HG03039 (cell line): ENCODE data around the gene POU6F1.
A peak's percentile ranks its signal among the peaks of the same experiment; 100 is the strongest.

Experiments
- ATAC-seq: cut with Tn5 transposase; IDR thresholded peaks from one replicate; pipeline ENCODE4 v1.9.1; 2021; ENCODE audit warnings: mild to moderate bottlenecking, moderate library complexity; ENCODE audit not compliant: unreplicated experiment

The POU6F1 gene

DNA sequence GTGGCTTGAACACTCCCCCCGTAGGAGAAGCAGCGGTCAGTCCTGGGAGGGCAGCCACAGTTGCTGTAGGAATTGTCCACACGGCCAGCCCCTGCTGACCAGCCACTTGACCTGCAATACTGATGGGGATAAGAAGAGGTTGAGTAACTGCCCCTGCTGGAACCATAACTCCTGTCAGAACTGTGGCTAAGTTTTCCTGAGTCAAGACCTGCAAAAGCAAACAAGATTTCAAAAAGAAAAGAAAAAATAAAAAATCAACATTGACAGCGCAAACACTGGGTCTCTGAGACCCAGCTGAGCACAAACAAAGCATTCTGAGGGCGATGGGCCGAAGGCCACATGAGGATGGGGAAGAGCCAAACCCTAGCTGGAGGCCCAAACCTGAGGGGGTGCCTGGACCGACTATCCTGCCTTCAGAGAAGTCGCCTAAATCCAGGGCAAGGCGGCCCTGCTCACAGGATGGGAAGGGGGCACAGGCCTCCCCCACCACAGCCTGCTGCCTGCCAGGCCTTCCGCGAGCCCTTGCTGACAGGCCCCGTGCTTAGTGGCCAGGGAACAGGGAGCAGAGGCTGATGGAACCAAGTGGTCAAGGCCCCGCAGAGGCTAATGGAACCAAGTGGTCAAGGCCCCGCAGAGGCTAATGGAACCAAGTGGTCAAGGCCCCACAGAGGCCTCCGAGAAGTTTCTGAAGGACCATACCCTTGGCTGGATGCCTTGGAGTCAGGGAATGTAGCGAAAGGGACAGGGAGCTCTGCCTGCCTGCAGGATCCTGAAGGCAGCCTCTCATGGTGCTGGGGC, 19.1 kb downstream of the POU6F1 start:
- no peak for ATAC-seq

DNA sequence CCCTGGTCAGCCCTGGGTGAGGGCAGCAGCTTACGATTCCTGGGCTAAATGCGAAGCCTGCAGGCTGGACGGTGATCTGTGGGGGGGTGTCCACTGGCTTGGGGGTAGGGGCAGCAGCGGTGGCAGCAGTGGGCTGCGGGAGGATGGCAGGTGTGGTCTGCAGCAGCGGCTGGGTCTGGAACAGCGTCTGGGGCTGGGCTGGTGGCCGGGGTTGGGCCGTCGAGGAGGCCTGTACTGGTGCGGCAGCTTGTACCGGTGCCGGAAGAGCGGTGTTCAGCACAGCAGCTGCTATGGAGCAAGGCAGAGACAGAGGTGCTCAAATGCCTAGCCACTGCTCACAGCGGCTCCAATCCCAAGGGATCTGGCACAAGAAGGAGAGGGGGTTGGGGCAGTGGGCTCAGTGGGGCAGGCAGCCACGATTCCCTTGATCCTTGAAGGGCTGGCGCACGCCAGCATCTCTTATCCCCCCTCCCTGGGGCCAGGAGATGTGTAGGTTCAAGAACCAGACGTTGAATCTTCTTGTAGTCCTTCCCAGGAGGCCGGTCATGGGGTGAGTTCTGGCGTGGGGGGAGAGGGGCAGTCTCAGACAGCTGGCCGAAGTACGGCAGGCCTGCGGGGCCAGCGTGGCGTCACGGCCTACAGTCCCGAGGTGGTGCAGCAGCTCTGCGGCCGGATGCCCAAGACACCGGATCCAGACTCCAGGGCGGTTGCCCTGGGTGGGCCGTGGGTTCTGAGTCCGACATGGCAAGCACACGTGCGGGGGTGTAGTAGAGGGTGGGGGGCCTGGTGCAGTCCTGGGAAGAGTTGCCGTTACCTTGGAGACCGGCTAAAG, 19.9 kb downstream of the POU6F1 start:
- no peak for ATAC-seq

DNA sequence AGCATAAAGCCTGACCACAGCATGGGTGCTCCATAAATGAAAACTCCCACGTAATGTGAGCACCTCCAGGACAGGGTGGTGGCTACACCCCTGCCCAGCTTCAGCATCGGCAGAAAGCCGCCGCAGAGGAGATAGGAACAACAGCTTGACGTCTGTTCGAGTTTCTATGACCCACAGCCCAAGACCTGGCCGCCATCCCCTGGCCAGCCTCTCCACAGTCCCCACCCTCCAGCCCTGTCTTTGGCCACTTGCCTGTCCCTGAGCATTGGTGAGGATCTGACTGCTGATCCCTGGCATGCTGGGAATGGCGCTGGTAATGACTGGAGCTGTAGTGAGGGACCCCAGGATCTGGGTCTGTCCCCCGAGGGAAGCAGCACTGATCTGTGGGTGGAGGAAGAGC, 21.3 kb downstream of the POU6F1 start:
- ATAC-seq, result no peak

DNA sequence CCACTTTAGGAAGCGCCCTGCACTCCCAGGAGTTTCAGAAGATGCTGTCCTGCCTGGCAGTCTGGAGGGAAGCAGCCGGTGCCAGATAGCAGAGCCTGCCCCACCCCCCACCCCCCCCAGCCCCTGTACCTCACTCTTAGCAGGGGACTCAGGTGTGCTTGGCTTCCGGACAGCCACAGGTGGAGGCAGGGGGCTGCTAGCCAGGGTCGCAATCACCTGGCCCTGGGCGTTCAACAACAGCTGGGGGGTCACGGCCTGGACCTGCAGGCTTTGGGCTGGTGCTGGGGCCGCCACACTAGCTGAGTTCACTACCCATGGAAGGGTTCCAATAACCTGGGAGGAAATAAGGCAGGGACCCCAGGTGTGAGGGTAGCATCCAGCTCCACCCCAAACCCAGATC, 22.0 kb downstream of the POU6F1 start:
- ATAC-seq, result no peak

DNA sequence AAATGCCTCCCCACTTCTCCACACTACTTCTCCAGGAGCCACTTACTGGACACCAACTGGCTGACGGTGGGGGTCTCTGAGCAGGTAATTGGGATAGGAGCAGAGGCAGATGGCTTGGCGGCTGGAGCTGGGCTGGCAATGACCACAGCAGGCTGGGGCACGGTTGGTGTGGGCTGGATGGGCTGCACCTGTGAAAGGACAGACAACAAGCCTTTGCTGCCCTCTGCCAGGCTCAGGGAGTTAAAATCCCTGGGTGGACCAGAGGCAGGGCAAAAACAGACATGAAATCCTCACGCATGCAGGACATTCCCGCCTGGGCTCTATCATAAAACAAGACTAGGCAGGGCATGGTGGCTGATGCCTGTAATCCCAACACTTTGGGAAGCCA, 25.6 kb downstream of the POU6F1 start:
- ATAC-seq, result no peak

DNA sequence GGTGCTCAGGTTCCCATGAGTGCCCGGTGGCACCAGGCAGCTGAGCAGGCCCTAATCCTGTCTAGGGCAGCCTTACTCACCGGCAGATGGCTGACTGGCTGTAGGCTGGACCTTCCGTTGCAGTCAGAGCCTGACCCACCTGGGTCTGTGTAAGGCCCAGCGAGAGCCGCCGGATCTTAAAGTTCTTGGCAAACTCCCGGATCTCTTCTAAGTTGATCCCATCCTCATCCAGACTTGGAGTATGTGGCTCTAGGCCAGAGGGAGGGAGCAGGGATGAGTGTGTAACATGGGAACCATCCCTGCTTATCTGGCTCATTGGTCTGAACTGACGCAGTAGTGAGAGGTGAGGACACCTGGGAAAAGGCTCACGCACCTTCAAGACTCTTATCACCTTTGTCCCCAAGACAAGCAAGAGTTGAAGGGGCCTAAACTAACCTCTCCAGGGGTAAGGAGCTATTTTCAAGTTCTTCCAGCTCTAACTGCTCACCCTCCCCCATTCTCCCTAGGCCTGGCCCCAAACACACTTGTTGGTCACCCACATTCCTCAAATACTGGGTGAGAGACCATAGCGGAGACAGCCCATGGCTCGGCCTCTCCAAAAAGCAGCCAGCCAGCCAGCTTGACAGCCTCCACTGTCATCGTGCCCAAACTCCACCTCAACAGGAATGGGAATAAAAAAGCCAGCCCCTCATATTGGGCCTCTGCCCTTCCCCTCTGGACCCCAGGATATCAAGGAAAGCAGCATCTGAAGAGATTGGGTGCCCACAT, 26.2 kb downstream of the POU6F1 start:
- no peak for ATAC-seq

DNA sequence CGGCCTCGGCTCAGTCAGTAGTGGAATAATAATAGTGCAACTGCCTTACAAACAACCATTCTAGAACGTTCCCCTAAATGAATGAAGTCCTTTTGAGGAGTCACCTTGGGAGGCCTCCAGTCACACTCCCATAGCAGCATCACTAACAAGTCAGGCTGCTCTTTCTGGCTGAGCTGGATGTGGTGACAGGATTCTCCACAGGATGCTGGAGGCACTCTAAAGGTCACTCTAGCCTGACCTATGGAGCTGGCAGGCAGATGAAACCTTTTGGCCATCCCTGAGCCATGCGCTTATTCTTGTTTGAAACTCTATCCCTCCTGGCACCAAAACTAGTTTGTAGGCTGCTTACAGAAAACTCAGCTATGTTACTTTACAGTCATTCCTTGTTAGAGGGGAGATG, 27.0 kb downstream of the POU6F1 start:
- no peak for ATAC-seq

DNA sequence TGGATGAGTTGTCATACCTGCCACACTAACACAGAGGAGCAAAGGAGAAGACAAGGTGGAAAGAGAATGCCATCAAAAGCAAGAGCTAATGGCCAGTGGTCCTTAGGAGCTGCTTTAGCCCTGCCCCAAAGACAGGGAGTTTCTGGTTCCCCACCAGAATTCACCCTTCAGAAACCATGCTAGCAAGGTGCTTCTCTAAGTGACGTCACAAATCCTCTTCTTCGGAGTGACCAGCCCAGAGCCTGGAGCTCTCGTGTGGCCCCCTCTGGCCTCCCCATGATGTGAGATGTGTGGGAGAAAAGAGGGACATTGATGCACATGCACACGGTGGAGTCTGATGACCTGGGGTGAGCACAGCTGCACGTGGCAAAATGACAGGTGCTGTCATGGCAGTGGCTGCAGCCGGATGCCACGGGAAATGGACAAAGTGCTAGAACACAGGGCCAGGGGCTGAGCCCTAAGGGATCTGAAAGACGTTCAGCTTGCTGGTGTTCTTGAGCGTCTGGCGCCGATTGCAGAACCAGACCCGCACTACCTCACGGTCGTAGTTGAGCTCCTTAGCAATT, 28.0 kb downstream of the POU6F1 start:
- no peak for ATAC-seq

DNA sequence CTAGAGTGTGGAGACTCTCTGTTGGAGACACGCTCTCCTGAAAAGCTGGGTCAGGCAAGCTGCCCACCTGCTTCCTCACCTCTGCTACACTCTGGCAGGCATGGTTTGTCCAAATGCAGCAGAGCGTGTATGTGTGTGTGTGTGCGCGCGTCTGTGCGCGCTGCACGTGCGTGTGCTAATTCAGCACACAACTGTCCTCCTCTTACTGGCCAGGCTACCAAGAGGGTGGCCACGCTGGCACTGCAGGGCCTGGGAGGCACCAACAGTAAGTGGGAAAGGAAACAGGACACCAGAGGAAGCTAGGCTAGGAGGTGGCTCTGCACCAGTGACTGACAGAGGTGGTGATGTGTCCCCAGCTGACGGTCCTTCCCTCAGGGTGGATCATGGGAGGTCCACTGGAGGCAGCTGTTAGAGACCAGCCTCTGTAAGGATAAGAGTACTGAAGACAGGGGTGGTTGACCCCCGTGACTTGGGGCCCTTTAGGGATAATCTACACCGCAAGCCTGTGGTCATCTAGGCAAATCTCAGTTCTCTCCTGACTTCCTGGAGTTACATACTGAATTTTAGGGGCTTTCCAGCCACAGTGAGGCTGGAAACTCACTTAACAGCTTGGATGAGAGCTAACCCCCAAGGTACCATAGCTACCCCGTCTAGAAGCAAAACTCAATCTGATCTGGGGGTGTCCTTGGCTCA, 29.4 kb downstream of the POU6F1 start:
- no peak for ATAC-seq

DNA sequence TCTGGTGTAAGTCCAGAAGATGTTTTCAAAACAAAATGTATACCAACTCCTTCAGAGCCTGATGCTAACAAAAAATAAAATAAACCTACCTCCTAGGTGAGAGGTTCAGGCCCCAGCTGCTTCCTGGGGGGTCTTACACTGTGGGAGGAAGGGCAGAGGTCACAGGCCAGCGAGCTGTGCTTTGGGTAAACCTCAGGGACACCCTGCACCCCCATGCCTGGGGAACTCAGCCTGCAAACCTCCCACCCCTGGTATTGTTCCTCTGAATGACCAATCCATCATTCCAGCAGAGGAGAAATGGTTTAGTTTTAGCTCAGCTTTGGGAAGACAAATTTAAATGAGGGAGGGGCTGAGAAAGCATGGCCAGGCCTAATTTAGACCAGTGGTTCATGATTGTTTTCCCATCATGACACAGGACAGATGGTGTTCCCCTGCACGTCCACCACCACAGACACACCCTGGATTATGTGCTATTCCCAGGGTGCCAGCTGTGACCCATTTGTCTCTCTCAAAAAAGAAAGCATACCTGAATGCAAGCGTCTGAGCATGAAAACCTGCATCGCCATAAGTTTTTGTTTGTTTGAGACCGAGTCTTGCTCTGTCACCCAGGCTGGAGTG, 30.4 kb downstream of the POU6F1 start:
- ATAC-seq, result no peak

DNA sequence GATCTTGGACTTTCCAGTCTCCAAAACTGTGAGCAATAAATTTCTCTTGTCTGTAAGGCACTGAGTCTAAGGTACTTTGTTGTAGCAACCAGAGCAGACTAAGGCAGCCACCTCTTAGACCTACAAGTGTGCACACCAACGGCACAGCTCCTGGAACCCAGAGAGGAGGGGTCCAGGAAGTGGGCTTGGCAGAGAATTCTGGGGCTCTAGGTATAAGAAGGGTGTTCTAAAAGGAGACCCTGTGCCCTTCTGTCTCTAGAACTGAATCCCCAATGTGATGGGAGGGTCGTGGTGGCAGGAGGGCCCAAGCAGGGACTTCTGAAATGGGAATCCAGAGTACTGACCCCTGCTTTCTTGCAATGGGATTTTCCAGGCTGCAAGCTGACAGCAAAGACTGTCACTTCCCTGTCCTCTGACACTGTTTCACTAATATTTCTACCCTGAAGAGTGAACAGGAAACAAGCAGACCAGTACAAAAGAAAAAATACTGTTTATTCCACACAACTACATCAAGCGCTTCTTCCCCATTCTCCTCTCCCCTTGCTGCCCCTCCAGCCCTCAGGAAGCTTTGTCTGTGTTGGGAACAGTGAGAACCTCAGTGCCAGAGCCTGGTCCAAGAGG, 31.3 kb downstream of the POU6F1 start:
- ATAC-seq, result no peak

DNA sequence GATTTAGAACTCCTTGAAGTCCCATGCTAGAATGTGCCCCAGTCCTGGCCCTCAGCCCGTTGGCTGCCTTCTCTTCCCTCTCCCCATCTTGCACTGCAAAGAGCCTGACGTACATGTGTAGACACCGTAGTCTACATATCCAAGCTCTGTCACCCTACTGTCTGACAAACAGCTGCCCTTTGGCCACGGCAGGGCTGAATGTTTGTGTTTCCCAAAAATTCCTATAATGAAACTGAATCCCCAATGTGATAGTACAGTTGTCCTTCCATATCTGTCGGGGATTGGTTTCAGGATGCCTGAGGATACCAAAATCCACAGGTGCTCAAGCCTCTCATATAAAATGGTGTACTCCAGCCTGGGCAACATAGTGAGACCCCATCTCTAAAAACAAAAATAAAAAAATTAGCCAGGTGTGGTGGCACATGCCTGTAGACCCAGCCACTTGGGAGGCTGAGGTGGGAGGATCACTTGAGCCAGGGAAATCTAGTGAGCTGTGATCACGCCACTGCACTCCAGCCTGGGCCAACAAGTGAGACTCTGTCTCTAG, 32.6 kb downstream of the POU6F1 start:
- no peak for ATAC-seq

DNA sequence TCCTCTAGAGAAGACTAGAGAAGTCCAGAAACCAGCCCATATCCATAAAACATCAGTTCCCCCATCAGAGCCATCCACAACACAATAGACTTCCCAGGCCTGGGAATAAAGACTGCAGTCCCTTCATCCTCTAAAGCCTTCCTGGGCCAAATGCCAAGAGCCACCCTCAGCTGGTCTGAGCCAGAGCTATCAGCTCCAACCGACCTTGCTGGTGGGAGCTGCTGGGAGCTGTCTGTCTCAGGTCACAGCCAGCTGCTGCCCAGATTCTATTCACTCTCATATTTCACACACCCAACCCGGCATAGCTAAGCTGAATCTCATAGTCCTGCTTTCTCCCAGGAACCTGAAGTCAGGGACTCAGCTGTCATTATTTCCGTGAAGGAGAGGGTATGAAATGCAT, 34.0 kb downstream of the POU6F1 start:
- no peak for ATAC-seq

DNA sequence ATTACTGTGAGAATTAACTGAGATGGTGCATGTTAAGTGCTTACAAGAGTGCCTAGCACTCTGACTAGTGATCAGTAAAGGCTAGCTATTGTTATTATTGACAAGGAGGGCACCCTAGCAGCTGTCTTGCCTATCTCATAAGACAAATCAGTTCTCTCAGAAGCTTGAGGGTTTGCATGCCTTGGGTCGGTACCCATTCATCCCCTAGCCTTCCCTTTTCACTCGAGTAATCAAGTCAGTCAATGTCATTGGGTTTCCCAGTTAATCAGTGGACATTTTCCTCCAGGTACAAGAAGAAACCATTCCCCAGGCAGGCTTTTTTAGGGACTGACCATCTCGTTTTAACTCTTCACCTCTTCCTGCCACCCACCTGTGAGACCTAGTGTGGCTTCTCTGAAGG, 34.5 kb downstream of the POU6F1 start:
- no peak for ATAC-seq

DNA sequence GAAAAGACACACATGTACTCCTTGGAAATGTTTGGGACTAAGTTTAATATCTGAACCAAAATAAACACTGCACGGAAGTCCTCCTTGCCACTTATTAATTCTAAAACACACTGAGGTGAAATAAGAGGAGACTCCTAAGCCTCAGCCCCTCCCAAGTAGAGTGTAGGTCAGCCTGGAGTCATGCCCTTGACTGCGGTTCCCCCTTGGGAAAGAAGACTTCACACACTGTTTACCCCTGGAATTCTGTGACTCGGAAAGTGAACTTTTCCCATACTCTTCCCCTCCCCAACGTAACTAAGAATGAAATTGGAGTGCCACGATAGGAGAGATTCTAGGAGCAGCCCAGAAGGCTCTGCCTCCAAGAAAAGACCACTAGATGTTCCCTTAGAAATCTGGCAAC, 36.3 kb downstream of the POU6F1 start:
- no peak for ATAC-seq

DNA sequence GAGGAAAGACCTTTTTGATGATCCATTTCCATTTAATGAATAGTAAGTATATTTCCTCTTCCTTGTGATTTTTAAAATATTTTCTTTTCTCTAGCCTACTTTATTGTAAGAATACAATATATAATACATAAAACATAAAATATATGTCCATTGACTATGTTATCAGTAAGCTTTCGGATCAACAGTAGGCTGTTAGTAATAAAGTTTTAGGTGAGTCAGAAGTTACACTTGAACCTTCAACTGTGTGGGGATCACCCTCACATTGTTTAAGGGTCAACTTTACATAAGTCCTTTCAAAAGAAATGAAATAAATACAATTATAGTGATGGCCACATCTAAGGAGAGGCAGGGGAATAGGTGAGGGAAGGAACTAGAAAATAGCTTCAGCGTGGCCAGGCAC, 40.0 kb downstream of the POU6F1 start:
- no peak for ATAC-seq

DNA sequence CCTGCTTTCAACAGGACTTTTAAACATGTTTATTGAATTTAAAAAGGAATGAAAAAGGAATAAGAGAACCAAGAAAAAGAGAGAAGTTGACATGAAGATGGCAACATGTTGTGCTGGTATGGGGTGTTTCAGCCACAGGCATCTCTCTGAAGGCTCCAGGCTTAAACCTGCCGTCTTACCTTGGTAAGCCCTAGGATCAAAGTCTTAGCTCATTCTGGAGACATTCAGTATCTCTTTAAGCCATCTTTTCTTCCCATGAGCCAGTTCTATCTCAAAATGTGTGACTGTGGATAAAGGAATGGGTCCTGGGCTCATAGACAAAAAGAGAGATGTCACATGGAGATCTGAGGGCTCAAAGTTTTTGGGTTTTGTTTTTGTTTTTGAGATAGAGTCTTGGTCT, 43.4 kb downstream of the POU6F1 start:
- ATAC-seq, result no peak

DNA sequence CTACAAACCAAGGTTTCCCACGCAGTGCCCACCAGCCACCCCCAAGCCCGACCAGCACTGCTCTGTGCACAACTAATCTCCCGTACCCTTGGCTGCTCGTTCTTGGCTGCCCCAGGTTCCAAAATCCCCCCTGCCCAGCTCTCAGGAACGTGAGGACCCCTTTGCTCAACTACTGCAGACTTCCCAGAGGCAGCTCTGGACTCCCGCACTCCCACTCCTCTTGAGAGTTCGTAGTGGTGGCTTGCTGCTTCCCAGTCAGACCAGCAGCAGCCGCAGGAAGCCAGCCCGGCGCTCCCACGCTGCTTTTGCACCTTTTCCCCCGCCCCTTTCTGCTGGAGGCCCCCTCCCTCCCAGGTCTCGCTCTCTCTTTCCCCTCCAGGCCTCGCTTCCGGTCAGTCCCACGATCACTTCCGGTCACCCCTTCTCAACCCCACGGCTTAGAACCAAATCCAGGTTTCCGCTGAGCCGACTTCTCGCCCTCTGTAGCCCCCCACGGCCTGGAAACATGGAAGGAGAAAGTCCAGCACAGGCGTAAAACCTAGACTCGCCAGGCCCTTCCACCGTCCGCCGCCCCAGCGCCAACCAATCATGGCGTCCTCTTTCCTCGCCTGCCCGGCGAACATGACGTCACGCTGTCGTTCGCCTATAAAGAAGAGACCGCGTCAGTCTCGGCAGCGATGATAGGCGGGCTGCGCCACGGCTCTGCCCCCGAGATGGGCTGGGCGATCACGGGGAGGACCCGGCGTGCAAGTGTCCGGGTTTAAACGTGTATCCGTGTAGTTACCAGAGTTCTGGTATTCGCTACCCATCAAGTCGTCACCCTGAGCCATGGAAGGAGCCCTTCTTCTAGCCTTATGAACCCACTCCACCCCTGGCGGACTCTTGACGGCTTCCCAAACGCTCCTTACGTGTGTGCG, 45.1 kb downstream of the POU6F1 start, which contains the start of gene TFCP2:
Gene TFCP2, minus strand, starts transcription at position 621 of the 917 bp plus-strand sequence. CDS start 713 bp downstream, outside the sequence.
- peak; percentile 94 for ATAC-seq
